K562 (cell line): ENCODE data around the gene ING4. TPM values are rescaled to one million over a fixed set of nuclear protein-coding genes. Genes with fewer than 3 reads are reported as not detected.
A peak's percentile ranks its signal among the peaks of the same experiment; 100 is the strongest.

ENCODE experiments used
- ATAC-seq: fragments of 200-7000 bp; cut with Tn5 transposase; 3 replicates; pipeline ENCODE4 v1.9.1; 2020; ENCODE audit warnings: moderate library complexity
- BruUV-seq: library from RNA; stranded (reverse); fragments of 400-500 nt; replicated peaks from 2 replicates; lab custom pipeline; 2021; lab: Mats Ljungman, UMichigan
- CTCF ChIA-PET: fragments of 300-600 bp; formaldehyde crosslinking; extraction: SDS; loops from one replicate; lab custom pipeline; 2021; ENCODE audit warnings: low intra/inter-chr PET ratio; lab: Yijun Ruan, JAX
- POLR2A ChIA-PET: fragments of 300-600, 350-650 bp; sonication (Branson Sonifier 250); formaldehyde crosslinking; extraction: SDS; loops from one replicate; lab custom pipeline; 2021; ENCODE audit warnings: antibody characterized with exemption, inconsistent platforms; lab: Yijun Ruan, JAX
- DNase-seq, 4 experiments: peaks; one replicate each; pipeline versions ENCODE4 v3.0.0 to v3.0.0-alpha.2; 2011 to 2018; ENCODE audit warnings: low spot score in 3 of 4, mixed read lengths in 3 of 4; ENCODE audit errors: extremely low read depth in 1 of 4
- FAIRE-seq: peaks from 2 replicates; lab custom pipeline; 2011; peaks lifted over from hg19 to GRCh38; lab: Jason Lieb, UNC
- H2AFZ ChIP-seq: 2 replicates; pipeline ENCODE4 v1.6.0; 2011; ENCODE audit warnings: low read depth, low read length, control low read depth, inconsistent platforms
- H3K27ac ChIP-seq: fragments of 200-600 bp; 3 replicates; pipeline ENCODE4 v1.8.0; 2011; ENCODE audit warnings: low read depth, mild to moderate bottlenecking, control low read depth, inconsistent platforms, low read length, moderate library complexity, mixed read lengths; ENCODE audit errors: extremely low read depth
- H3K27me3 ChIP-seq, 2 experiments: fragments of 300-600 bp in 1 of 2; 2 replicates in 1 of 2; 3 replicates in 1 of 2; pipeline versions ENCODE4 v1.6.0 to v1.8.0; 2011; ENCODE audit warnings: inconsistent platforms in 2 of 2, low read length in 2 of 2, mild to moderate bottlenecking in 1 of 2, mixed read lengths in 1 of 2, moderate library complexity in 1 of 2; ENCODE audit not compliant: control insufficient read depth in 2 of 2, insufficient read depth in 2 of 2
- H3K36me3 ChIP-seq: fragments of 300-600 bp; 3 replicates; pipeline ENCODE4 v1.8.0; 2011; ENCODE audit warnings: mild to moderate bottlenecking, low read length, inconsistent platforms; ENCODE audit not compliant: control insufficient read depth, insufficient read depth
- H3K4me1 ChIP-seq, 2 experiments: fragments of 200-600 bp in 1 of 2; replicated peaks in 1 of 2; 2 replicates in 1 of 2; 3 replicates in 1 of 2; pipeline versions ENCODE4 v1.5.1 to v1.8.0; 2011; ENCODE audit warnings: inconsistent platforms in 2 of 2, low read length in 2 of 2, mild to moderate bottlenecking in 1 of 2, mixed read lengths in 1 of 2, moderate library complexity in 1 of 2; ENCODE audit not compliant: control insufficient read depth in 2 of 2, insufficient read depth in 2 of 2
- H3K4me2 ChIP-seq: 2 replicates; pipeline ENCODE4 v1.6.1; 2011; ENCODE audit warnings: low read length, control low read depth, inconsistent platforms, mixed read lengths; ENCODE audit not compliant: insufficient read depth
- H3K4me3 ChIP-seq: fragments of 200-600 bp; sonication (generic), shearing (Covaris generic); 2 replicates; pipeline ENCODE4 v1.5.1; 2016; ENCODE audit warnings: control low read depth, inconsistent platforms
- H3K79me2 ChIP-seq: fragments of 200-600 bp; 3 replicates; pipeline ENCODE4 v1.8.0; 2011; ENCODE audit warnings: low read length, inconsistent platforms; ENCODE audit not compliant: control insufficient read depth, insufficient read depth
- H3K9ac ChIP-seq, 2 experiments: 2 replicates each; pipeline versions ENCODE4 v1.6.0 to v1.6.1; 2011; ENCODE audit warnings: low read depth in 2 of 2, low read length in 2 of 2, control low read depth in 1 of 2, inconsistent platforms in 1 of 2, mild to moderate bottlenecking in 1 of 2, mixed read lengths in 1 of 2; ENCODE audit not compliant: insufficient read depth in 1 of 2
- H3K9me1 ChIP-seq: one replicate; pipeline ENCODE4 v1.6.0; 2011; ENCODE audit warnings: inconsistent platforms, mild to moderate bottlenecking, low read length, moderate library complexity; ENCODE audit not compliant: control insufficient read depth, insufficient read depth
- H3K9me3 ChIP-seq: replicated peaks from 2 replicates; pipeline ENCODE4 v1.5.1; 2011; ENCODE audit warnings: low read depth, low read length, inconsistent platforms; ENCODE audit not compliant: control insufficient read depth, insufficient read depth
- H4K20me1 ChIP-seq: replicated peaks from 2 replicates; pipeline ENCODE4 v1.6.1; 2011; ENCODE audit warnings: low read length, inconsistent platforms, mixed read lengths; ENCODE audit not compliant: control insufficient read depth, insufficient read depth
- ERF ChIP-seq: fragments of 450-650 bp; formaldehyde crosslinking; IDR thresholded peaks from 2 replicates; pipeline ENCODE4 v1.4.0; 2020; ENCODE audit warnings: mild to moderate bottlenecking, mixed read lengths
- NR2C2 ChIP-seq, 2 experiments: fragments of 200-800 bp in 1 of 2; sonication (Bioruptor generic) in 1 of 2; sonication (generic) in 1 of 2; formaldehyde crosslinking in 1 of 2; IDR thresholded peaks; 2 replicates each; pipeline versions ENCODE4 v1.6.1 to v1.8.0; 2016 to 2022; ENCODE audit warnings: mild to moderate bottlenecking in 1 of 2, missing compliant biosample characterization in 1 of 2, missing genetic modification characterization in 1 of 2, missing genetic modification reagents in 1 of 2
- POLR2G ChIP-seq: fragments of 200-400 bp; formaldehyde crosslinking; IDR thresholded peaks from 2 replicates; pipeline ENCODE4 v1.6.1; 2017; ENCODE audit warnings: low read depth, mild to moderate bottlenecking, antibody characterized with exemption, low read length, moderate library complexity
- ZBTB8A ChIP-seq: fragments of 450-650 bp; IDR thresholded peaks from 2 replicates; pipeline ENCODE4 v1.6.1; 2018; ENCODE audit warnings: mild to moderate bottlenecking, moderate library complexity; ENCODE audit not compliant: partially characterized antibody
- WGBS: fragments of 100-300 bp; shearing (Covaris generic); methylation state at CpG from one replicate; pipeline ENCODE4 v1.1.6; 2016; ENCODE audit warnings: low coverage, mixed read lengths; ENCODE audit not compliant: insufficient coverage; ENCODE audit errors: missing lambda C conversion rate; 5-methylcytosine and 5-hydroxymethylcytosine counted together
- in situ Hi-C: fragments of 300-500 bp; cut with MboI; formaldehyde crosslinking; loops from 4 replicates; pipeline ENCODE4 v1.15.0; 2018; ENCODE audit warnings: inconsistent platforms, mixed read lengths
- intact Hi-C: fragments of 100-400 bp; cut with micrococcal nuclease; formaldehyde crosslinking; loops from 2 replicates; pipeline ENCODE4 v1.14.2; 2022
- polyA plus RNA-seq, 8 experiments: library from polyadenylated mRNA; depleted of rRNA in 4 of 8; stranded (reverse) in 5 of 8; unstranded in 3 of 8; fragments of >200 nt; fragmentation: Nextera tagmentation in 2 of 8; fragmentation: Illumina TruSeq in 1 of 8; extraction: Ambion mirVana in 2 of 8; extraction: Trizol in 1 of 8; gene quantifications; 2 replicates each; pipeline versions ENCODE4 v1.2.1 to v1.2.3, GENCODE V29; 2011 to 2014; ENCODE audit warnings: inconsistent platforms in 1 of 8, missing spikeins in 1 of 8
- total RNA-seq, 7 experiments: library from RNA; depleted of rRNA in 6 of 7; stranded (reverse); fragments of >200 nt in 6 of 7; fragmentation: Illumina TruSeq in 2 of 7; extraction: Trizol in 2 of 7; gene quantifications; 2 replicates each; pipeline versions ENCODE4 v1.2.1 to v1.2.3, GENCODE V29; 2011 to 2021; ENCODE audit warnings: low replicate concordance in 1 of 7
- TF ChIP-seq, protein P1 (sequence below): sonication (generic); formaldehyde crosslinking; IDR thresholded peaks from 2 replicates; pipeline ENCODE4 v1.8.1; 2023; ENCODE audit warnings: mild to moderate bottlenecking, missing genetic modification reagents

Gene ING4
- total and polyA plus RNA-seq, 9 of the 15 experiments (the other 6 are each of a cell fraction or from before 2014, with no cell fraction given), result 6.6 to 30.2 (median 15.7) TPM

DNA sequence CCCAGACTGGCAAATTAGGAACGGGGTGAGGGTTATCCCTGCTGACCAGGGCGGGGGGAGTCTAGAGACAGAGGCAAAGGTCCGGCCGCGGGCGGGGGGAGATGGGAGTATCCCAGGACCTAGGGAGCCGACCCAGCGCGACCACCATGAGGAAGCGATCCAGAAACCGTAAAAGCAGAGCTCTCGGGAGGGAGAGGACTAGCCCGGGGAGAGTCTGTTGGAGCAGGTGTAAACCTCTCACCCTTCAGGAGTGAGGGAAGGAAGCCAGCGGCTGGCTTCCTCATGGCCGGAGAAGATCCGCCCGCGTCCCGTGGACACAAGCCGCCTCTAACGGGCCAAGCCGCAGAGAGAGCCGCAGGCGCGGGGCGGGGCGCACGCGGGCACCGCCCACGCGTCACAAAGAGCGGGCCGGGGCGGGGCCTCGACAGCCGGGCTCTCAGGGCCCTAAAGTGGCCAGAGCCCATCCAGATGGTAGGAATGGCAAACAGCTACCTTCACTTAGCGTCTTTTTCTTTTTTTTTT is 15.8 kb downstream of the ING4 start, which contains the start of gene ACRBP:
ACRBP (minus strand) TSS at position 350 of the 522 bp plus-strand sequence; CDS start at position 284, 66 bp downstream.
- BruUV-seq, result no TSS peak
- TF ChIP-seq ZBTB8A (no peak), NR2C2 (CRISPR knock-in tag; IDR thresholded peaks at IDR 0.05) (no peak), NR2C2 (tag; IDR thresholded peaks at IDR 0.05) (no peak), POLR2G (0 out of 2 replicates have a peak, but pooled peaks have one; percentile 17), ERF (no peak)
- TF ChIP-seq, protein P1, sequence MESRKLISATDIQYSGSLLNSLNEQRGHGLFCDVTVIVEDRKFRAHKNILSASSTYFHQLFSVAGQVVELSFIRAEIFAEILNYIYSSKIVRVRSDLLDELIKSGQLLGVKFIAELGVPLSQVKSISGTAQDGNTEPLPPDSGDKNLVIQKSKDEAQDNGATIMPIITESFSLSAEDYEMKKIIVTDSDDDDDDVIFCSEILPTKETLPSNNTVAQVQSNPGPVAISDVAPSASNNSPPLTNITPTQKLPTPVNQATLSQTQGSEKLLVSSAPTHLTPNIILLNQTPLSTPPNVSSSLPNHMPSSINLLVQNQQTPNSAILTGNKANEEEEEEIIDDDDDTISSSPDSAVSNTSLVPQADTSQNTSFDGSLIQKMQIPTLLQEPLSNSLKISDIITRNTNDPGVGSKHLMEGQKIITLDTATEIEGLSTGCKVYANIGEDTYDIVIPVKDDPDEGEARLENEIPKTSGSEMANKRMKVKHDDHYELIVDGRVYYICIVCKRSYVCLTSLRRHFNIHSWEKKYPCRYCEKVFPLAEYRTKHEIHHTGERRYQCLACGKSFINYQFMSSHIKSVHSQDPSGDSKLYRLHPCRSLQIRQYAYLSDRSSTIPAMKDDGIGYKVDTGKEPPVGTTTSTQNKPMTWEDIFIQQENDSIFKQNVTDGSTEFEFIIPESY (CRISPR knock-in tag), result peak; percentile 68
- Histone ChIP-seq H2AFZ (no peak within 1 kb of the TSS), H3K9me1 (no peaks in the 10 kb centered on the region), H3K27me3 (no peaks in the 10 kb centered on the region), H3K27ac (no peak within 1 kb of the TSS), H3K4me3 (no peak within 1 kb of the TSS), H3K4me1 (peaks cover 0 to 8% of the 10 kb centered on the region in 2 experiments; a peak in 3 of 5 replicates), H3K36me3 (peaks cover 5% of the 10 kb centered on the region; the same call in 1 of the 3 replicates), H4K20me1 (no peaks in the 10 kb centered on the region), H3K9me3 (peaks cover 8% of the 10 kb centered on the region), H3K9ac (no peak within 1 kb of the TSS), H3K79me2 (no peaks in the 10 kb centered on the region), H3K4me2 (no peak within 1 kb of the TSS)
- CTCF ChIA-PET, result no interaction called here
- DNase-seq, result no peak
- intact Hi-C loops, result no loop called here
- no peak for FAIRE-seq
- 96% methylated on average over 9 of the region's 38 CpGs for WGBS
- POLR2A ChIA-PET, result interaction anchor here (0.8 kb wide), 1 partner anchor 314 kb away, joined by 3 read pairs; no protein-coding TSS in a partner anchor
- ATAC-seq, result no peak
- in situ Hi-C loops, result no loop called here
